HUES64 (cell line): ENCODE data around the gene TMPRSS3.

Source experiments
- H3K27ac ChIP-seq: 2 replicates; pipeline ENCODE4 v1.7.0; 2013; ENCODE audit warnings: low read depth, low read length, inconsistent platforms
- H3K27me3 ChIP-seq: 2 replicates; pipeline ENCODE4 v1.6.1; 2013; ENCODE audit warnings: mild to moderate bottlenecking, low read length; ENCODE audit not compliant: insufficient read depth
- H3K36me3 ChIP-seq: 2 replicates; pipeline ENCODE4 v1.6.1; 2013; ENCODE audit warnings: mild to moderate bottlenecking, low read length; ENCODE audit not compliant: insufficient read depth
- H3K4me1 ChIP-seq: 2 replicates; pipeline ENCODE4 v1.6.1; 2013; ENCODE audit warnings: mild to moderate bottlenecking, low read length, moderate library complexity; ENCODE audit not compliant: insufficient read depth
- H3K4me3 ChIP-seq: 2 replicates; pipeline ENCODE4 v1.5.1; 2013; ENCODE audit warnings: mild to moderate bottlenecking, low read length, moderate library complexity
- H3K9ac ChIP-seq: 2 replicates; pipeline ENCODE4 v1.6.1; 2013; ENCODE audit warnings: mild to moderate bottlenecking, low read depth, low read length
- H3K9me3 ChIP-seq: 2 replicates; pipeline ENCODE4 v1.6.1; 2013; ENCODE audit warnings: low read depth, low read length; ENCODE audit not compliant: insufficient read depth
- WGBS: fragments of 150-250, 120-280 bp; methylation state at CpG from one replicate; pipeline ENCODE4 v1.1.7; 2013; ENCODE audit warnings: missing lambda C conversion rate; 5-methylcytosine and 5-hydroxymethylcytosine counted together

Gene TMPRSS3

GRCh38 chr21:42387164-42387563 is 8.7 kb downstream of the TMPRSS3 start:
- H3K4me1 ChIP-seq = peaks cover 20% of the 10 kb centered on the region
- no peaks in the 10 kb centered on the region for H3K9me3 ChIP-seq
- no peak overlapping the region for H3K9ac ChIP-seq
- 79% methylated on average over 1 of the region's 3 CpGs for WGBS
- H3K36me3 ChIP-seq = no peaks in the 10 kb centered on the region
- no peak overlapping the region for H3K4me3 ChIP-seq
- H3K27me3 ChIP-seq = no peaks in the 10 kb centered on the region
- no peak overlapping the region for H3K27ac ChIP-seq

GRCh38 chr21:42386034-42386591 is 9.7 kb downstream of the TMPRSS3 start:
- H3K4me3 ChIP-seq = no peak overlapping the region
- peaks cover 20% of the 10 kb centered on the region for H3K4me1 ChIP-seq
- H3K27me3 ChIP-seq = no peaks in the 10 kb centered on the region
- H3K9ac ChIP-seq = no peak overlapping the region
- no peak overlapping the region for H3K27ac ChIP-seq
- no peaks in the 10 kb centered on the region for H3K36me3 ChIP-seq
- 94% methylated on average over 11 of the region's 11 CpGs for whole genome bisulfite sequencing
- H3K9me3 ChIP-seq = no peaks in the 10 kb centered on the region

GRCh38 chr21:42385619-42386018 is 10.2 kb downstream of the TMPRSS3 start:
- 89% methylated on average over 5 of the region's 5 CpGs for WGBS
- H3K9me3 ChIP-seq = no peaks in the 10 kb centered on the region
- no peak overlapping the region for H3K4me3 ChIP-seq
- H3K27me3 ChIP-seq = no peaks in the 10 kb centered on the region
- H3K27ac ChIP-seq = no peak overlapping the region
- H3K9ac ChIP-seq = no peak overlapping the region
- H3K36me3 ChIP-seq = no peaks in the 10 kb centered on the region
- H3K4me1 ChIP-seq = peaks cover 20% of the 10 kb centered on the region

- Histone ChIP-seq H3K4me3 (no peak overlapping the region), H3K27me3 (no peaks in the 10 kb centered on the region), H3K36me3 (no peaks in the 10 kb centered on the region), H3K4me1 (peaks cover 19% of the 10 kb centered on the region), H3K9me3 (no peaks in the 10 kb centered on the region), H3K9ac (no peak overlapping the region), H3K27ac (no peak overlapping the region)
- 90% methylated on average over 2 of the region's 2 CpGs for WGBS
Observed at GRCh38 chr21:42384989-42385388, 10.9 kb downstream of the TMPRSS3 start.

GRCh38 chr21:42384156-42384945 is 11.5 kb downstream of the TMPRSS3 start:
- H3K4me1 ChIP-seq = peaks cover 12% of the 10 kb centered on the region
- no peak overlapping the region for H3K4me3 ChIP-seq
- H3K36me3 ChIP-seq = no peaks in the 10 kb centered on the region
- H3K9ac ChIP-seq = no peak overlapping the region
- H3K9me3 ChIP-seq = no peaks in the 10 kb centered on the region
- H3K27me3 ChIP-seq = no peaks in the 10 kb centered on the region
- 89% methylated on average over 8 of the region's 8 CpGs for WGBS
- H3K27ac ChIP-seq = no peak overlapping the region

- Histone ChIP-seq H3K27ac (no peak overlapping the region), H3K4me3 (no peak overlapping the region), H3K27me3 (no peaks in the 10 kb centered on the region), H3K9me3 (no peaks in the 10 kb centered on the region), H3K4me1 (peaks cover 5% of the 10 kb centered on the region; the same call in 1 of the 2 replicates), H3K36me3 (no peaks in the 10 kb centered on the region), H3K9ac (no peak overlapping the region)
- 85% methylated on average over 6 of the region's 6 CpGs for WGBS
Observed at GRCh38 chr21:42383331-42383730, 12.5 kb downstream of the TMPRSS3 start.

- H3K9me3 ChIP-seq = no peaks in the 10 kb centered on the region
- no peaks in the 10 kb centered on the region for H3K36me3 ChIP-seq
- no peak overlapping the region for H3K4me3 ChIP-seq
- peaks cover 5% of the 10 kb centered on the region; the same call in 1 of the 2 replicates for H3K4me1 ChIP-seq
- H3K9ac ChIP-seq = no peak overlapping the region
- no peak overlapping the region for H3K27ac ChIP-seq
- WGBS = 93% methylated on average over 6 of the region's 6 CpGs
- H3K27me3 ChIP-seq = no peaks in the 10 kb centered on the region
Observed at GRCh38 chr21:42382915-42383314, 12.9 kb downstream of the TMPRSS3 start.

GRCh38 chr21:42381347-42381984 is 14.4 kb downstream of the TMPRSS3 start:
- Histone ChIP-seq H3K36me3 (no peaks in the 10 kb centered on the region), H3K9ac (no peak overlapping the region), H3K27me3 (no peaks in the 10 kb centered on the region), H3K4me1 (no peaks in the 10 kb centered on the region), H3K9me3 (no peaks in the 10 kb centered on the region), H3K27ac (no peak overlapping the region), H3K4me3 (no peak overlapping the region)
- 26% methylated on average over 1 of the region's 1 CpG for WGBS

GRCh38 chr21:42379426-42380215 is 16.2 kb downstream of the TMPRSS3 start:
- Histone ChIP-seq H3K36me3 (no peaks in the 10 kb centered on the region), H3K27ac (no peak overlapping the region), H3K4me1 (no peaks in the 10 kb centered on the region), H3K9me3 (no peaks in the 10 kb centered on the region), H3K4me3 (no peak overlapping the region), H3K27me3 (0 out of 2 replicates have a peak, but pooled peaks cover 3% of the 10 kb centered on the region), H3K9ac (no peak overlapping the region)
- 90% methylated on average over 17 of the region's 17 CpGs for WGBS

GRCh38 chr21:42378418-42378817 is 17.4 kb downstream of the TMPRSS3 start:
- H3K9ac ChIP-seq = no peak overlapping the region

GRCh38 chr21:42377951-42378340 is 17.9 kb downstream of the TMPRSS3 start:
- Histone ChIP-seq H3K27ac (no peak overlapping the region), H3K4me1 (no peaks in the 10 kb centered on the region), H3K36me3 (no peaks in the 10 kb centered on the region), H3K27me3 (peaks cover 6% of the 10 kb centered on the region; the same call in 1 of the 2 replicates), H3K9ac (no peak overlapping the region), H3K9me3 (no peaks in the 10 kb centered on the region), H3K4me3 (no peak overlapping the region)
- 95% methylated on average over 5 of the region's 5 CpGs for WGBS

More at GRCh38 chr21:42378418-42378817, 17.4 kb downstream of the TMPRSS3 start:
- Histone ChIP-seq H3K4me1 (no peaks in the 10 kb centered on the region), H3K27me3 (peaks cover 6% of the 10 kb centered on the region; the same call in 1 of the 2 replicates), H3K9me3 (no peaks in the 10 kb centered on the region), H3K4me3 (no peak overlapping the region), H3K27ac (no peak overlapping the region), H3K36me3 (no peaks in the 10 kb centered on the region)
- WGBS = 86% methylated on average over 8 of the region's 8 CpGs
